DMS 273 treated with DMSO at 0.1 percent for 48 hours (cell line): ENCODE measurements around the gene GRIK4.

Experiments
- DNase-seq: peaks from one replicate; lab custom pipeline; 2025; lab: John Stamatoyannopoulos, UW

Gene GRIK4

DNA sequence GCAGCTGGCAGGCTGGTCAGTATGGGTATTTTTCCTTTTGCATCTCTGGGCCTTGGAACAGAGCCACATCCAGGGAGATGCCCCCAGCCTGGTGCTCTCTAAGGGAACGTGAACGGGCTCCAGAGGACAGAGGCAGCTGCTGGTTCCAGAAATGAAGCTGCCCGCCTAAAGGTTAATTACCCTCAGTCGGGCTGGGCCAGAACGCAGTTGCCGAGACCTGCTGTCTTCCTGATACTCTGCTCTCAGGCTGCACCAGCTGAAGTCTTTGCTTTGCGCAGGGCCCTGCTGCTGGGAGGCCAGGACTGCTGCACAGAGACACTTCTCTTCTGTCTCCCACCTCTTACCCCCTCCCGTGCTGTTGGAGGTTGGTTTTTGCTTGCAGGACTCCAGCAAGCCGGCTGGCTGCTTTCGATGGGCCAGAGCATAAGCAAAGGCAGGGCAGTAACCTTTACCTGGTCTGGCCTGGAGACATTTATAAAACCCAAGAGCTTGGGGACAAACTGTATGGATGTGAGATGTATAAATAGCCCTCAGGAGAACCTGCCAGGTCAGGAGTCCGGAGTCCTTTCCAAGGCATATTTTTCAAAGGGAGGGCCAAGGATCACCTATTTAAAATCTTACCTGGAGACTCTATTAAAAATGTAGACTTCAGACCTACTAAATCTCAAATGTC, 197.1 kb downstream of the GRIK4 start:
- DNase-seq = no peak

DNA sequence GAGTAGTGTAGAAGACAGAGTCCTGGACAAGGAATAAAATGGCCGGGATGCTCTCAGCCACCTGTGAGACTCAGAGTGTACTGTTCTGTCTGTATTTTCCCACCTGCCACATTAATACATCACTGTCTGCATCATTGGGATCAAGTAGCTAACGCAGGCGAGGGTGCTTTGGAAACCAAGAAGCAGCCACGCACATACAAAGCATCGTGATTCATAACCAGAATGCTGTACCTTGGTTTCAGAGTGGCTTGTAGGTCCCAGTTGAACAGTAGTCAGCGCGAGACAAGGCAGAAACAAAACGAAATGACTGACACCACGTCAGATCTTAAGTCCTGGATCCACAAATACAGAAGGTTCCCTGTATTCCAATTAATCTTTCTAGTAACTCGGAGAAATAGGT, 198.3 kb downstream of the GRIK4 start:
- no peak for DNase-seq

DNA sequence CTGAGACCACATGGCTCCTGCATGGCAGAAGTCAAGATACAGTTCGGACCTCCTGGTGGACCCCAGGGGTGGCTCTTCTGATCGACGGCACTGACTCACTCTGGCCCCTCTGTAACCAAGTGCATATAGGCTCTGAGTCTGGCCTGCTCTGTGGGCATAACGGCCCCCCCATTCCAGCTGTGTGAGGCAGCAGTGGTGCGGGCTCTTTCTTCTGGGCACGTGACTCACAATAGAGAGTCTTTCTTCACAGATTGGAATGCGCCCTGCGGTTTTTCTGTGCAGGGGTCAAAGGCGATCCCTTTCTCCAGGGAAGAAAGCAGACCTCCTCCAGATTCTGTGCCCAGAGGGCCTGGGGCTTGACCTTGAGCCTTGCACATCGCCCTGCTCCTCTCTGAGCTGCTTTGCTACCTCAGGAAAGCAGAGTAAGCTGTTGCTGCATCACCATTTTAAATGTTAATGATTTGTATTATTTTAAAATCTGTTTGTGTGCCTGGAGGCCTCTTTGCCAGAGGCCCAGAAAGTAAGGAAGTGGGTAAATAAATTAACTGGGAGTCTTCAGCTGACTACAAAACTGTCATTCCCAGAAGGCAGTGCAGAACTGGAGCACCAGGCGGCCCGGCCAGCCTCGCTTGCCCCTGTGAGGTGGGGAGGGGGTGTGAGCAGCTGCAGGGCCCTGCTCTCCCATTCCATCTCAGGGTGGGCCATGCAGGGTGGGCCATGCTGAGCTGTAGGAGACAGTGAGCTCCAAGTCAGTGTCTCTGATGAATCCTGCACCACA, 199.0 kb downstream of the GRIK4 start:
- DNase-seq = no peak

DNA sequence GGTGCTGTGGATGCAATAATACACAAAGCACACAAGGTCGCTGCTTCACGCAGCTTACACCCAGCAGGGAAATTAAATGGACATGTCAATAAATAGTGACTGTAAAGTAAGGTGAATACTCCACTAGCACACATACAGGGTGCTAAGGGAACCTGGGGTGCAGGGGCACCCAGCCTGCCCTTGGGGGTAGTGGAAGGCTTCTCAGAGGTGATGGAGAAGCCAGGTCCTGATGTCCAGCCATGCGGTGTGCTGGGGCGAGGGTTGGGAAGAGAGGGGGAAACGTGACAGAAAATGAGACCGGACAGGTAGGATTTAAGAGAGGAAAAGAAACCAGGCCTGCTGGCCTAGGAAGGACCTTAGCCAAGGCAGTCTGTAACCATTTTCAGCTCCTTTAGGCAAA, 200.5 kb downstream of the GRIK4 start:
- no peak for DNase-seq

DNA sequence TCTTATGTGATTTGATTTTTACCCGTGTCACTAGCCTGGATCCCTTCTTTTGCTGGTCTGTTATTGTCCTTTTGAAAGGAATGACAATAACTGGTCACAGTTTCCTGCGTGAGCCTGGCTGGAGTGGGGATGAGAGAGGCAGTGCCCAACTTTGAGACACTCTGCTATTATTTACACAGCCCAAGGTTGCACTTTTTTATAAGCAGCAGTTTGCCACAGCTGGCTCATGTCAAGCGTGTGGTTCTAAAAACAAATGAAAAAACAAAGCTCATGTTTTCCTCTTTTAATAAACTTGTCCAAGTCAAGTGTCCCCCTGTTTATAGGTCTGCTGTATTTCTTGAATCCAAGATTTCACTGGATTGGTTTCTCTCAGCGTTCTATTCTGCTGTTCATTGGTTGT, 201.3 kb downstream of the GRIK4 start:
- no peak for DNase-seq

DNA sequence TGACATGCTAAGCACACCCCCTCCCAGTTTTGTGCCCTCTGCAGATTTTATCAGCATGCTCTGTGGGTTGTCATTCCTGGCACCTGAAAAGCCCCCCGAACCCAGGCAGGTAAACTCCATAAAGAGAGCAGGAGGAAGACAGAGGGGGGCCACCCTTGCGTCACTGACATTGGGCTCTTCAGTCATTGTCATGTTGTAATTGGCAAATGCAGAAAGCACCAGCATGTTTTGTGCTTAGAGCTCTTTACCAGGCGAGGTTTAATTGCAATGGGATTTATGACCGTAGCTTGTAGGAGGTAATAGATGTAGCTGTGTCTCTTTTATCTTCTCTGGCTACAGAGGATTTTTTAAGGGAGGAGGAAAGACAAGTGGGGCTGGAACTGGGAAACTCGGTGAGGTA, 201.7 kb downstream of the GRIK4 start:
- no peak for DNase-seq

DNA sequence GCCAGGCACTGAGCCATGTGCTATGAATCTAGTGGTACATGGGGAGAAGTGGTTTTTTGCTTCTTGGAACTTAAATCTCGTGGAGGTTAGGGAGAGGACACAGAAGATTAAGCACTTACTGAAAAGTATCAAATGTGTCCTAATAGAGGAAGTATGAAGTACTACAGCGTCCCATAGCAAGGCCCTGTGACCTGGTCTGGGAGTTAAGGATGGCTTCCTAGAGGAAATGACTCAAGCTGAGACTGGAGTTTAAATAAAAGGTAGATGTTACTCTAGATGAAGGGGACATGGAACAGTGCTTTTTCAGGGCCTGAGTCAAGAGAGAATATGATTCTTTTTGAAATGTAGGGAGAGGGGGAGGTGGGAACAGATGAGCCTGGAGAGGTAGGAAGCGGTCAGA, 202.9 kb downstream of the GRIK4 start:
- no peak for DNase-seq

DNA sequence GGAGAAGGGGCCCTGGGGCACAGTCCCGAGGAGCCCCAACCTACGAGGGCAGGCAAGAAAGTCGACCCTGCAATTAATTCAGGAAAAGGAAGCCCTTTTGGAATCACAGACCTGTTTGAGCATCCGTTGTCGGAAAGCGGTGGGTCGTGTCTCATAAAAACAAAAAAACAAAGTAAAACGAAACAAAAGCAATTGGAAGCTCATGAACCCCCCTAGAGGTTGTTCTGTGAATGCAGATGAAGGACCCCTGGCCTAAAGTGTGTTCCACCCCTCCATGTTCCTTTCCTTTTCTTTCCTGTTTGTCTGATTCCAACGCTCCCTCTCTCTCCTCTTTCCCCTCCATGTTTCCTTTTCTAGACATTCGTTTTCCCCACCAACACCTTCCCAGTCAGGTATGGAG, 203.7 kb downstream of the GRIK4 start:
- no peak for DNase-seq

DNA sequence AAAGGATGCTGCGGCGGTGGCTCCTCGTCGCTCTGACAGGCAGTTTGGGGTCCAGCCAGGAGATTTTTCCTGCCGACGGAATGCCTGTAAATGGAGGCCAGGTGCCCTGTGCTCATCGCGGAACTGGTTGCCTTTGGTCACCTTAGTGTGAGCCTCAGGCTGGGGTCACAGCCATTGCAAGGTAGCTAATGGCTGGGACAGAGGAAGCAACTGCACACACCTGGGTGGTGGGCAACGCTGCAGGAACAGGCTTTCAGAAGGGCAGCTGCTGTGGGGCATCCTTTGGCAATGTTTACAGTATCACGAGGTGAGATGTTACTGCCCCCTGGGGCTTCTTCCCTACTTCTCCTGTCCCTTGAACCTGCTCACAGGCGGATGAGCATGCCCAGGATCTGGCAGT, 205.5 kb downstream of the GRIK4 start:
- DNase-seq = no peak

DNA sequence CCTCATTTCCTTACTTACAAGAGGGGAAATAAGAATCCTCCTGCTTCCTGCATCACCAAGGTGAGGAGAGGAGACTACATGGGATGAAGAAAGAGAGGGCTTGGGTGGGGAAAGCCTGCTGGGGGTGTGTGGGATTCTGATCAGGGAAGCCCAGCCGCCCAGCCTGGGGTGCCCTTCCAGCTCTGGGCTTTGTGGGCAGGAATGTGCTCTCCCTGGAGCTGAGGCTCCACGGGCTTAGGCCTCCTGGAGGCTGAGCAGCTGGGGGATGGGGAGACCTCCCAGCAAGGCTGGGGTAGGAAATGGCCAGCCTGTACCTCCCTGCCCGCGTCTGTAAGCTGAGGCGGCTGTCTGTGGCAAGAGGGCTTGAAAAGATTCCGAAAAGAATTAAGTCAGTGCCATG, 206.1 kb downstream of the GRIK4 start:
- DNase-seq = no peak

DNA sequence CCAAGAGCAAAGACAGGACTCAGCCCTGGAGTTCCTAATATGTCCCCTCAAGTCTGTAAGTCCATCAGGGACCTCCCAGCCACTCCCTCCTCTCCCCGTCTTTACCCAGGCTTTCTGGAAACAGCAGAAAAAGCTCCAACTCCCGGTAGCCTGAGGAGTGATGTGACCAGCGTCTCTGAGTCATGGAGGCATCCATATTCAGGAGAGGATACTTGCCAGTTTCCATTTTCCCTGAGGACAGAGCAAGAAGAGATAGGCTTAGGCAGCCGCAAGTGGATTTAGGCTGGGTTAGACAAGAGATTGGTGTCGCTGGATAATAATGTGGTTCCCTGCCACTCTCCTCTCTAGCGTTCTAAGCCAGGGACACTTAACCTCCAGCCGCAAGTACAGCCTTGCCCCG, 206.6 kb downstream of the GRIK4 start:
- DNase-seq = no peak

DNA sequence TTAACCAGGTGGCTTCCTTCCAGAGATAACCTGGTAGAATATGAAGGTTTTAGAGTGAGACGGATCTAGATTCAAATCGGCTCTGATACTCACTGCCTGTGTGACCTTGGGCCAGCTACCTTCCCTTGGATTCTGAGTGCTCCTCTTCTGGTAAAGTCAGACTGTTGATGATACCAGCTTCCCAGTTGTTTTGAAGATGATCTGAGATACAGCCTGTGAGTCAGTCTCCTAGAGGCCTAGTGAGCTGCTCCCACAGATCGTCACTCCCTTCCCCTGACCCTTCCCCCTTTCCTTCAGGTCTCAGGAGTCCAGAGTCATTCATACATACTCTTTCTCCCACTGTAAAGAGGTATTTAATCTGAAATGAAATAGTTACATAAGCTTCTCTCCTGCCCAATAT, 207.8 kb downstream of the GRIK4 start:
- no peak for DNase-seq

DNA sequence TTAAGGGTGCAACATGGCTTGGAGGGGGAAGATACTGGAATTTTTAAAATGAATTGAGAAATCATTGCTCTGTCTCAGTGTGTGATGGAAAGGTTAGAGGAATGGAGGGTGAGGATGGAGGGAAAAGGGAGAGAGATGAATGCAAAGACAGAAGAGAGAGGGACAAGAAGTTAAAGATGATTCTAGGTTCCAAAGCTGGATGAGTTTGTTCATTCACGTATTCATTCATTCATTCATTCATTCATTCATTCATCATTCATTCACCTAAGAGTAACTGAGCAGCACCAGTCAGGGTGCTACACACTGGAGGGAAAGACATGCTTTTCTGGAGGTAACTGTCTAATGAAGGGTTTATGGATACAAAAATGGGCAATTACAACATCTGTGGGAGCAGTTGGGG, 209.2 kb downstream of the GRIK4 start:
- DNase-seq = no peak

DNA sequence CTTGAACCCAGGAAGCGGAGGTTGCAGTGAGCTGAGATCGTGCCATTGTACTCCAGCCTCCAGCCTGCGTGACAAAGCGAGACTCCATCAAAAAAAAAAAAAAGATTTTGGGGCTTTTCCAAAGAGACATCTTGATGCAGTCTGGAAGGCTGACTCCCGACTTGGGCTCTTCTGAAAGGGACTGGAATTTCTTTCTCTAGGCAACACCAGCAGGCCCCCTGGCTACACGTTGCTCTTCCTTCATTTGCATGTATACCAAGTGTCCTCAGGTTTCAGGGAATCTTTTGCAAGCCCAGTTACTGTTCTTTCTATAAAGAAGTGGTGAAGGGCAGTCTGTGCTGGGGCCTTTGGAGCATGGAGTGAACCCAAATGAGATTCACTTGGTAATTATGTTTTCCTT, 211.0 kb downstream of the GRIK4 start:
- DNase-seq = no peak

DNA sequence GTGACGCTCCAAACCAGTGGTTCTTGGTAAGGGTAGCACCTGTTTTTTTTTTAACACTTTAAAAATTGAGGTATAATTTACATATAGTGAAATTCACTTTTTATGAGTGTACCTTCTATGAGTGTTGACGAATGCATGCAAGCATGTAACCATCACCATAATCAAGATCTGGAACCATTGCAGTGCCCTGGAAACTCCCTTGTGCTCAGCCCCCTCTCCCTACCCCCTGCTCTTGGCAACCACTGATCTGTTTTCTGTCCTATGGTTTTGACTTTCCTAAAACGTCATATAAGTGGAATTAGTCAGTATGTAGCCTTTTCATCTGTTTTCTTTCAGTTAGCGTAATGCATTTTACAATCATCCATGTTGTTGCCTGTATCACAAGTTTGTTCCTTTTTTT, 212.2 kb downstream of the GRIK4 start:
- DNase-seq = no peak

DNA sequence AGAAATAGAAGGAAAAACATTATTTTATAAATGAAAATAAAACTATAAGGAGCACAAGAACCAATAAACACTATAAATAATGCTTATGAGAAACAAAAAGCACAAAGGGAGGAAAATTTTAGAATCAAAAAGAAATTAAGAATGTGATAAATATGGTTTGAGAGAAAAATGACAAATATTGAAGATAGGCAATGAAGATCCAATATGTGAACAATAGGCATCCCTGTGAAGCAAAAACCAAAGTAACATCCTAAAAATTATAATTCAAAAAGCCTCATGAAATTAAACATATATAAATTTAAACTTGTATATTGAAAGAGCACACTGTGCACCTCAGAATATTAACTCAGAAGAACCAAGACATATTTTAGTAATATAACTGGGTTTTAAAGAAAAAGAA, 216.2 kb downstream of the GRIK4 start:
- DNase-seq = no peak

DNA sequence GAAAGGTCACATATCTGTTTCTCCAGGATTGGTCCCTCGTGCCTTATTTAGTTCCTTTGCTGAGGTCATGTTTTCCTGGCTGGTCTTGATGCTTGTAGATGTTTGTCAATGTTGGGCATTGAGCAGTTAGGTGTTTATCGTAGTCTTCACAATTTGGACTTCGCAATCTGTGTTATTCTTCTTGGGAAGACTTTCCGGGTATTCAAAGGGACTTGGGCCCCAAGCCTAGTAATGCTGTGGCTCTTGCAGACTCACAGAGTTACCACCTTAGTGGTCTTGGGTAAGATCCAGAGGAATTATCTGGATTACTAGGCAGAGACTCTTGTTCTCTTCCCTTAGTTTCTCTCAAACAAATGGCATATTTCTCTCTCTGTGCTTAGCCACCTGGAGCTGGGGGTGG, 223.5 kb downstream of the GRIK4 start:
- DNase-seq = no peak

DNA sequence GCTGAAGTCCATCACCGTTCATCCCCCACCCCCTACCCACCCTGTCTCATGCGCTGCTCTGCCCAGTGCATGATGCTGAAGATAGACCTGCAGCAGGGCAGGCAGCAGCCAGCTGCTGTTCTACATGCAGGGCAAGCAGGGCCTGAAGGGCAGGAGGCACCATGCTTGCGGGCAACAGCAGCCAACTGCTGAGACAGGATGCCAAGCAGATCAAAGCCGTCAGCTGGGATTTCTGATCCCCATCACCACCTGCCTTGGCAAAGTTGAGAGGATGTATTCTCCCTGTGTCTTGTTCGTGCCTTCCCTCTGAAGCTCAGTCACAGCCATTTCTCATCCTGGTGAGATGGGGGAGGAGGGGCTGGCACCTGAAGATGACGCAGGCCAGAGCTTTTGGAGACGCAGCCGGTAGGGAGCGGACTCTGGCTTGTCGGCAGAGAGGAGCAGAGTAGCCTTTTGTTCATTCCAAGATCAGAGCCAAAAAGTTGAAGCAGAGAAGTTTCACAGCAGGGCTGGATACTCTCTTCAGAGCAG, 227.0 kb downstream of the GRIK4 start:
- no peak for DNase-seq

DNA sequence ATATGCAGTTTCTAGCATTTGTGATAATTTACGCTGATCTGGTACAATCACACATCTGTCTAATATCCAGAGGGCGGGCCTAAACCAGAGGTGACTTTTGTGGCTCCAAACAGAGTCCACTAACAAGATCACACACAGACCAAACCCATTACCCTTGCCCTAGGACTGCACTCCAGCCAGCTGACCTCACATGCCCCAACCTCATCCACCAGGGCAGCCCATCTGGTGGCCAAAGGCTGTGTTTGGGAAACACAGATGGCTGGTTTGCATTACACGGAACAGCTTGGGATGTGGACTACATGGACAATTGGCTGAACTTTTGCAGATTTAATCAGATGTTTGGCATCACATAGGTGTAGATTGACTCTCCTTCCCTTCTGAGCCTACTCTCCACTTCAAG, 228.2 kb downstream of the GRIK4 start:
- no peak for DNase-seq

DNA sequence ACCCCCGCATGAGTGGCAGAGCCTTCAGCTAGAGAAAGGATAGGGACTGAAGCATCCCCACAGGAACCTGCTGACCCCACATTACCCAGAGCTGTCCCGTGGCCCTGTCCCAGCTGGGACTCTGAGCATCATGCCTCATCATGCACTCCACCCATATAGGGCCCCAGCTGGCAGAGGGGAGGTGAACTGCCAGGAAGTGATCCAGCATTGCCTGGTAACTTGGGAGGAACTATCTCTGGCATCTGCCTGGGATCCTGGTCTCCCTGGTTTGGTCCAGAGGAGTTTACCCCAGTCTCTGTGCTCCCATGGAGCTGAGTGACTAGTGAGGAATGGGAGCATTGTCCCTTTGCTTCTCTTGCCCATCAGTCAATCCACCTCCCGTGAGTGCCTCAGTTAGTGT, 228.8 kb downstream of the GRIK4 start:
- DNase-seq = peak; percentile 9

DNA sequence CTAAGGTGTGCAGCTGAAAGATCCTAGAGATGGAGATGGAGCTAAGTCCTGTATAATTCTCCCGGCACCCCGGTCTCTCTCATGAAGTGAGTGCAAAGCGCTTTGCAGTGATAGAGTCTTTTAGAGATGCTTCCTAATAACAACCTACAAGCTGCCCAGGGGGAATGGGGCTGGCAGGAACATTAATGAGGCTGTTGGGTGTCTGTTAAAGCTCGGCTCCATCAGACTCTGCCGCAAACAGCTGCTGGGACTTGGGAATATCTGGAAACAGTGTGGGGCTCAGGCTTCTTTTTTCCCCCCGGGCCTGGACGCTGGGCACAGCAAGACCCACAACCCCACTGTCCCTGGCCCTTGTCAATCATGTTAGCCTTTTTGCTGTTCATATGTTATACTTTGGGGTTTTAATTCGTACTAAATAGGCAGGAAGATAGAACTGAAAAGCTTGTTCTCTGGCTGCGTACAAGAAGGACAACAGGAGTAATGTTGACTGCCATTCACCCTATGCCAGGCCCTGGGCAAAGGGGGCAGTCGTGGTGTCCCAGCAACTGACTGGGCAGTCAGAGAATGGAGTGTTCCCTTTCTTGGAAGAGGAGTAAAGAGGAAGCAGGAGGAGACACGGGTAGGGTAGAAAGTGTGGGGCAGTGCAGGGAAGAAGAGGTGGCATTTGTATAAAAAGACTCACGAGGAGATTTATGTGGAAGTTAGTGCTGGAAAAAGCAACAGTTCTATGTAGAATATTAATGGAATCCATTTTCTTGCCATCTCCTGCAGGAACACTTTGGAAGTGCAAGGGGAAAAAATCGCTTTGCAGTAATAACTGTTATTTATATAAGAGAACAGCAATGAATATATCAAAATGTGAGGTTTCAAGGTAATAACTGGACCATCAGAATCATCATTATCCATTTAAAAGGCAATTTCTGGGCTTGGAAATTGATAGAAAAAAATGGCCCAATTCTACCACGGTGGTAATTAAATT, 232.8 kb downstream of the GRIK4 start:
- DNase-seq = no peak

DNA sequence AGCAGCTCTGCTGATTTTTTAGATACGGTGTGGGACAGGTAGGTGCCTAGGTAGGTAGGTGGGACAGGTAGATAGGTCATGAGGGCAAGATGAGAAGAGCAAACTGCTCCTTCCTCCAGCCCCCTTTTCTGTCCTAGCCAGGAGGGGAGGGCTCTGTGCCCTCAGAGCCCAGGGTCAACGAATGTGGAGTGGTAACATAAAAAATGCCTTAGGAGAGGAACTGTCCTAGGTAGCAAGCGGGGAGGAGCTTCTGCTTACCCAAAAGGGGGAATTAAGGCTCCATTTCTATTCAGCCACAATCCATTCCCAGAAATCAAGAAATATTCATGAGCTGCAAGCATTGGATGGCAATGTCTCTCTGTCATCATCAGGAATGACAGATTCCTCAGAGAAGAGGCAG, 234.8 kb downstream of the GRIK4 start:
- no peak for DNase-seq
